HEK293T (cell line): ENCODE data around the gene GTF2A2.

Source experiments
- ARNT ChIP-seq: fragments of 450-650 bp; IDR thresholded peaks from 2 replicates; pipeline ENCODE4 v1.6.1; 2017; ENCODE audit warnings: mild to moderate bottlenecking
- BHLHE40 ChIP-seq: fragments of 450-650 bp; IDR thresholded peaks from 2 replicates; pipeline ENCODE4 v1.6.1; 2016; ENCODE audit warnings: mild to moderate bottlenecking, moderate library complexity, borderline replicate concordance
- ELF4 ChIP-seq: fragments of 450-650 bp; IDR thresholded peaks from 2 replicates; pipeline ENCODE4 v1.6.1; 2017; ENCODE audit warnings: antibody characterized with exemption
- FOXA1 ChIP-seq: fragments of 450-650 bp; IDR thresholded peaks from 2 replicates; pipeline ENCODE4 v1.6.1; 2016; ENCODE audit warnings: mild to moderate bottlenecking
- FOXK2 ChIP-seq: fragments of 450-650 bp; IDR thresholded peaks from 2 replicates; pipeline ENCODE4 v1.6.1; 2016; ENCODE audit warnings: mild to moderate bottlenecking
- FOXM1 ChIP-seq: fragments of 450-650 bp; IDR thresholded peaks from 2 replicates; pipeline ENCODE4 v1.6.1; 2017; ENCODE audit warnings: mild to moderate bottlenecking, borderline replicate concordance
- NFRKB ChIP-seq: fragments of 450-650 bp; IDR thresholded peaks from 2 replicates; pipeline ENCODE4 v1.6.1; 2016; ENCODE audit warnings: mild to moderate bottlenecking, moderate library complexity
- SP1 ChIP-seq: fragments of 450-650 bp; IDR thresholded peaks from 2 replicates; pipeline ENCODE4 v1.6.1; 2017
- SUZ12 ChIP-seq: fragments of 450-650 bp; IDR thresholded peaks from 2 replicates; pipeline ENCODE4 v1.6.1; 2016; ENCODE audit warnings: mild to moderate bottlenecking
- TARDBP ChIP-seq: fragments of 450-650 bp; IDR thresholded peaks from 2 replicates; pipeline ENCODE4 v1.6.1; 2016
- ZNF384 ChIP-seq: fragments of 450-650 bp; IDR thresholded peaks from 2 replicates; pipeline ENCODE4 v1.6.1; 2016
- TF ChIP-seq, protein P1 (sequence below): fragments of 450-650 bp; IDR thresholded peaks from 2 replicates; pipeline ENCODE4 v1.6.1; 2016

DNA sequence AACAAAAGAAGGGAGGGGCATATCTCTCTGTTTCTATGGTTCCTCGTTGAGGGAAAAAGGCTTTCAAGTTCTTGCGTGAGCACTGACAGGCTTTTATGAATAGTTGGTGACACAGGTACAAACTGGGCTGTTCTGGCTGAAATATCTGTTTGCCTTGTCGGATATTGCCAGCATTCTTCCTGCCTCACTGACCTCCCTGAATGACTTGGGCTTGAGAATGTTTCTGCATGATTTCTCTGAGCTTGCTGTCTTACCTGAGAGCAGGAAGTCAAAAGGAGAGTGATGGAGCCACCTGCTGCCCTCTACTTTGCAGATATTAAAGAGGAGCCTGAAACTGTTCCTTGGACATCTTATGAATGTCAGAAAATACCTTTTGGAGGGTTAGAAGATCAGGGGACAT, 40.9 kb downstream of the GTF2A2 start:
- TF ChIP-seq ZNF384 (no peak), BHLHE40 (no peak), FOXA1 (no peak), ELF4 (no peak), FOXM1 (no peak), NFRKB (no peak), ARNT (no peak), FOXK2 (no peak), SP1 (no peak), SUZ12 (no peak), TARDBP (no peak)
- TF ChIP-seq, protein P1, sequence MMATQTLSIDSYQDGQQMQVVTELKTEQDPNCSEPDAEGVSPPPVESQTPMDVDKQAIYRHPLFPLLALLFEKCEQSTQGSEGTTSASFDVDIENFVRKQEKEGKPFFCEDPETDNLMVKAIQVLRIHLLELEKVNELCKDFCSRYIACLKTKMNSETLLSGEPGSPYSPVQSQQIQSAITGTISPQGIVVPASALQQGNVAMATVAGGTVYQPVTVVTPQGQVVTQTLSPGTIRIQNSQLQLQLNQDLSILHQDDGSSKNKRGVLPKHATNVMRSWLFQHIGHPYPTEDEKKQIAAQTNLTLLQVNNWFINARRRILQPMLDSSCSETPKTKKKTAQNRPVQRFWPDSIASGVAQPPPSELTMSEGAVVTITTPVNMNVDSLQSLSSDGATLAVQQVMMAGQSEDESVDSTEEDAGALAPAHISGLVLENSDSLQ: no peak
